GM21723 (cell line): ENCODE results near the gene FSD1.
"Not testable (repeated sequence)": the region's sequence is repeated elsewhere in the genome, so short reads cannot be mapped to it uniquely, and the experiment has no call there.

Source experiments
- ATAC-seq: cut with Tn5 transposase; IDR thresholded peaks from one replicate; pipeline ENCODE4 v1.9.1; 2021; ENCODE audit warnings: mild to moderate bottlenecking, moderate library complexity; ENCODE audit not compliant: unreplicated experiment

The FSD1 gene

GRCh38 chr19:4313847-4314490 is 9.6 kb downstream of the FSD1 start:
- no peak for ATAC-seq

- no peak for ATAC-seq
Measured at GRCh38 chr19:4316956-4317355, 12.6 kb downstream of the FSD1 start.

GRCh38 chr19:4318460-4318859 is 14.1 kb downstream of the FSD1 start:
- ATAC-seq, result no peak

GRCh38 chr19:4319067-4319718 is 14.8 kb downstream of the FSD1 start:
- no peak for ATAC-seq

GRCh38 chr19:4320419-4320818 is 16.0 kb downstream of the FSD1 start:
- ATAC-seq, result no peak

- no peak for ATAC-seq
Measured at GRCh38 chr19:4322942-4323665, 18.7 kb downstream of the FSD1 start.

GRCh38 chr19:4323692-4324091 is 19.3 kb downstream of the FSD1 start:
- no peak for ATAC-seq

- ATAC-seq, result no peak
Measured at GRCh38 chr19:4324228-4324627, 19.8 kb downstream of the FSD1 start.

- ATAC-seq, result no peak
Measured at GRCh38 chr19:4326215-4326836, 21.9 kb downstream of the FSD1 start.

- ATAC-seq, result no peak
Measured at GRCh38 chr19:4326837-4327251, 22.4 kb downstream of the FSD1 start.

GRCh38 chr19:4327252-4327876 is 23.0 kb downstream of the FSD1 start:
- ATAC-seq, result no peak

- peak; percentile 12 for ATAC-seq
Measured at GRCh38 chr19:4327877-4328242, 23.5 kb downstream of the FSD1 start.

- peak; percentile 67 for ATAC-seq
Measured at GRCh38 chr19:4328243-4328990, 24.0 kb downstream of the FSD1 start.

GRCh38 chr19:4328991-4329681 is 24.7 kb downstream of the FSD1 start:
- not testable (repeated sequence) for ATAC-seq

GRCh38 chr19:4329858-4330257 is 25.5 kb downstream of the FSD1 start:
- ATAC-seq, result no peak

- ATAC-seq, result no peak
Measured at GRCh38 chr19:4334929-4335570, 30.7 kb downstream of the FSD1 start.

- no peak for ATAC-seq
Measured at GRCh38 chr19:4337906-4338440, 33.6 kb downstream of the FSD1 start.

- ATAC-seq, result no peak
Measured at GRCh38 chr19:4338441-4339355, 34.3 kb downstream of the FSD1 start, which contains the start of gene STAP2. Gene STAP2, minus strand, starts transcription at chr19:4338827. Its CDS starts 74 bp downstream, at chr19:4338753.
